GDM1 (cell line): Measurements from ENCODE around the gene PTGDR2.

ENCODE experiments used
- DNase-seq: peaks from one replicate; lab custom pipeline; 2025; lab: John Stamatoyannopoulos, UW

The PTGDR2 gene

GRCh38 chr11:60809691-60810090, 46.1 kb downstream of the PTGDR2 start:
- DNase-seq, result no peak

GRCh38 chr11:60809249-60809648, 46.5 kb downstream of the PTGDR2 start:
- DNase-seq, result no peak

DNA sequence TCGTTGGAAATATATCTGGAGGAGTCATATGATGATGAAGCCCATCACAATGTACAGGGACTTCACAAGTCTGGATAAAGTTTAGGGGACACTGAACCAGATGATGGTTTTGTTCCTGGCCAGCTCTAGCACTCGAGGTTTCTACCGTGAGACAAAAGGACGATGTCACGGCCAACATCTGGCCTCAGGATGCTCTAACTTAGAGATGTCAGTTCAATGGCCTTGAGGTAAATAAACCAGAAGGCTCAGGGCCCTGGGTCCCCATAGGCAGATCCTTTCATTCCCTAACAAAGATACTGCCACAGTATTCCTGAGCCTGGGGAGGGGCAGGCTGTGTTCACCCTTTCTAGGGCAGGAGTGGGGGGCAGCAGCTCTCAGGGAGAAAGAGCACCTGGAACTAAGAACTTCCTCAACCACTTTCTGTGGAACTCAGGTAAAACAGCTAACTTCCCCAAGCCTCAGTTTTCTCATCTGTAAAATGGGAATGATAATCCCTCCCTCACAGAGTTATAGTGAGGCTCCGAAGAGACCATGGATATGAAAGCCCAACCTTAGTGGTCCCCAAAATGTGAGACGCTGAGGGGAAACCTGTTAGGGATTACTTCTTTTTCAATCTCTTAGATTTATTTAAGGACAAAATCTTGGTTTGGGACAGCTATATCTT, 52.3 kb downstream of the PTGDR2 start:
- no peak for DNase-seq

- DNase-seq, result no peak
Measured at GRCh38 chr11:60801194-60801593, 54.6 kb downstream of the PTGDR2 start.
